Suppressor macrophage treated with lipopolysaccharide for 1 hour (primary cell): ENCODE data around the gene THEM5.
A peak's percentile ranks its signal among the peaks of the same experiment; 100 is the strongest.

Experiments used
- DNase-seq, 3 donors: peaks; one replicate each; pipeline ENCODE4 v3.0.0-alpha.2; 2020 to 2022

The THEM5 gene

GRCh38 chr1:151838222-151839081 lies 15.1 kb downstream of the THEM5 start:
- DNase-seq, result peak in 2 of 3 donors; percentile 46 to 74

DNA sequence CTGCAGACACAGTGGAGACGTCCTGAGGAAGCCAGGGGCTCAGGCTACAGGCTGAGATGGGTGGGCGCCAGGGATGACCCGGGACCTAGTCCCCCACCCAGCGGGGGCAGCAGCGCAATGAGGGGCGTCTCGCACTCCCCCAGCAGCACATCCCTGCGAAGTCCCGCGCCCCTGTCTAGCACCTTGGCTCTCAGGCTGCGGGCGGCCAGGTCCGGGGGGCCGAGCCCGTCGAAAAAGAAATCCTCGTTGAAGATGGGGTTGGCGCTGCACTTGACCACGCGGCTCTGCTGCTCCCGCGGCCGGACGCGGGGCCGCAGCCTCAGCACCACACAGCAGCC lies 15.7 kb downstream of the THEM5 start:
- no peak for DNase-seq

GRCh38 chr1:151837197-151837596 lies 16.3 kb downstream of the THEM5 start:
- DNase-seq, result no peak

DNA sequence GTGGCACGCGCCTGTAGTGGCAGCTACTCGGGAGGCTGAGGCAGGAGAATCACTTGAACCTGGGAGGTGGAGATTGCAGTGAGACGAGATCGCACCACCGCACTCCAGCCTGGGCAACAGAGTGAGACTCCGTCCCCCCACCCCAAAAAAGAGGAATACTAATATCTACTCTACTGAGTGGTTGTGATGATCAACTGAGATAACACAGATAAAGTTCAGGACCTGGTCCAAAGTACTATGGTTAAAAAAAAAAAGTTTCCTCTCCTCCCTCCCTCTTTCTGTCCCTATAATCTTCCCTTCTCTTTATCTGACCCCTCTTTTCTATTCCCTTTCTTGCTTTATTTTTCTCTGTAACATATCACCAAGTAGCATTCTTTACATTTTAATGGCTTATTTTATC lies 17.9 kb downstream of the THEM5 start:
- DNase-seq, result no peak

GRCh38 chr1:151834239-151834638 lies 19.3 kb downstream of the THEM5 start:
- peak in 2 of 3 donors; percentile 39 to 41 for DNase-seq

- no peak for DNase-seq
These were observed 20.2 kb downstream of the THEM5 start for GRCh38 chr1:151833172-151833900.

- DNase-seq, result no peak
These were observed 21.1 kb downstream of the THEM5 start for GRCh38 chr1:151832318-151832980.

DNA sequence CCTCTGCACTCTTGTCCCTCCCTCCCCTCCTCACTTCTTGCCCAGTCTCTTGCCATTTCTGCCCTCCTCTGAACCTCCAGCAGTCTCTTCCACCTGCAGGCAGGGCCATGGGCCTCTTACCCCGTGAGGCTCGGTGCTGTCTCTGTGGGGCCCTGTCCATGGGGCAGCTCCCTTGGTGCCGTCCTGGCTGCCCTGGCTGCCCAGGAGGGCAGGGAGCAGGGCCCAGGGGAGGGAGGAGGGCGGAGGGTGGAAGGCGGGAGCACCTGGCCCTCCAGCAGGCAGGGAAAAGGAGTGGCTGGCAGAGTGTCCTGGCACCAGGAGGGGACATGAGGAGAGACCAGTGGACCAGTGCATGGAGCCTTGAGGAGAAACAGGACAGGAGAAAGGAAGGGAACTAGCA lies 21.9 kb downstream of the THEM5 start, which contains the start of gene RORC:
Gene RORC (minus strand): TSS at position 198 of the 400 bp plus-strand sequence. CDS start 38 bp downstream, at position 160.
- DNase-seq, result no peak

- no peak for DNase-seq
These were observed 22.3 kb downstream of the THEM5 start for GRCh38 chr1:151831256-151831591.

DNA sequence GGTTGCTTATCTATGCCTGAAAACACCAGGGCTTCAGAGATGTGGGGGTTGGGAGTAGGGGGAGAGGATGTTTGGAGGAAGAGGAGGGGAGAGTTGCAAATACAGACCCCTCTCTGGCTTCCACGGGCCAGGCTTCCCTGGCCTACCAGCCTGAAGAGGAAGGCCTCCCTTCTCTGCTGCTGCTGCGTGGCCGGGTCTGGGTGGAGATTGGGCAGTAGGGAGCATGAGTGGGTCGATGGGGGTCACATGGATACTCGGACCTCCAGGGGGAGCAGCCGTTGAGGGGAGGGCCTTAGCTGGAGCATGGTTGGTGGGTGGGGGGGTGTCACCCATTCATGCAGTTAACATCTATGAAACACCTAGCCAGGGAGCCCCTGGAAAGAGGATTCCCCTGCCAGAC lies 23.5 kb downstream of the THEM5 start:
- no peak for DNase-seq

GRCh38 chr1:151829352-151830046 lies 24.0 kb downstream of the THEM5 start:
- DNase-seq, result no peak

GRCh38 chr1:151828921-151829320 lies 24.6 kb downstream of the THEM5 start:
- DNase-seq, result peak; percentile 53 to 67 (median 58)

DNA sequence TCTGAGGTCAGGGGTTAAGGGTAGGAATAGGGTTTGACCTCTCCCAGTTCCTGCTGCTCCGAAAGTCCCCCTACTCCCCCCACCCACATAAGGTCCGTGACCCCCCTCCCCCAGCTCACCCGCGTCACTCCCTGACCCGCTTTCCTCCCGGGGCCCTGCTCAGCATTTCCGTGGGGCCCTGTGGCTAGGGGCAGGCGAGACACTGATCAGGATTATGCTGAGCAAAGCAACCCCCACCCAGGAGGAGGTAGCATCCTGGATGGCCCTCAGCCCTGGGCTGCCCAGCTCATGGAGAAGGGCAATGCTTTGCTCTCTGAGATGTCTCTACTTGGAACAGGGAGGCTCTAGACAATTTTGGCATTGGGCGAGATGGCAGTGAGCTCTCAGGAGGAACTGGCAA lies 25.7 kb downstream of the THEM5 start:
- peak in 1 of 3 donors; percentile 36 for DNase-seq

DNA sequence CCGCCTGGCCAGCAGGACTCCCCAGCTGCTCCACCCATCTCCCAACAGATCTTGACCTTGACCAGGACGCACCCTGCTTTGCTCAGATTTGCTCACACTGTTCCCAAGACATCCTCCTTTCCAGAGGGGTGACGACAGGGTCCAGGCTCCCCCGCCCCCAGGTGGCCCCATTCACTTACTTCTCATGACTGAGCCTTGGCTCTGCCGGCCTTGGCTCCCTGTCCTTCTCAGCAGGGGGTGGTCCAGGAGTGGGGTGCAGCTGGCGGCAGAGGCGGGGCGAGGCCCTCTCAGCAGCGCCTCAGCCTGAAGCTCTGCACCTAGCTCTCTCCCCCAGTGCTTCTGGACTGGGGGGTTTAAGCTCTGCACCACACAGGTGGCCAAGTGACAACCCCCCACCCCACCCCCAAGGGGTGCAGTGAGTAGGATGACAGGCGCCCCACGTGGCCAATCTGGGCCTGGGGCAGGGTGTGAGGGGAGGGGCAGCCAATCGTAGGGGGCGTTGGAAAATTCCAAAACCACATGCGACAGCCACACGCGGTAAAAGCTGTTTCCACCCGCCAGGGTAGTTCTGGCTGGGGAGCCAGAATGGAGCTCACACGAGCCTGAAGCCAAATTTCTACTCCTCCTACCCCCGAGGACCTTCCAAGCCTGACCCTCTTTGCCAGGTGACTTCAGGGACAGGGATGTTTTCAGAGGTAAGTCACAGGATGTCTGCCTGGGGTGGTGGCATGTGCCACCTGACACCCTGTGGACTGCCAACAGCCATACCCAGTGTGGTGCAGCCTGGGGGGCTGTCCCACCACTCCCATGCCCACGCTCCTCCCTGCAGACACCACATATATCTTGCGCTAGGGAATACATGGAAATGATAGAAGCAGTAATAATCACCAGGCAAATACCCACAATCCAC lies 27.5 kb downstream of the THEM5 start:
- no peak for DNase-seq

DNA sequence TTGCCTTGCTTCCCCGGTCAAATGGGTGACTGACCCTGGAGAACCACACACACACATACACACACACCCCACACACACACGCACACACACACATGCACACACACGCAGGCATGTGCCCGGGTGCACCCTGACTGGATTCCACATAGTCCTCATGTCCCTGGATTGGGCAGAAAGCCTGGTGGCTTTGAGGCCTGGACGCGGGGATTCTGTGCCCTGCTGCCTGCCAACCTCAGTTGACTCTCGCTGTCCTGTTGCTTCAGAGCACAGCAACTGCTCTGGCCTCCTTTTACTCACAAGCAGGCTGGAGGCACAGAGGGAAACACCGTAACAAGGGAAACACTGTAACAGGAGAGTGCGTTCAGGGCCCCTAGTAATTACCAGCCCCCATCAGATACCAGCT lies 28.3 kb downstream of the THEM5 start:
- no peak for DNase-seq

DNA sequence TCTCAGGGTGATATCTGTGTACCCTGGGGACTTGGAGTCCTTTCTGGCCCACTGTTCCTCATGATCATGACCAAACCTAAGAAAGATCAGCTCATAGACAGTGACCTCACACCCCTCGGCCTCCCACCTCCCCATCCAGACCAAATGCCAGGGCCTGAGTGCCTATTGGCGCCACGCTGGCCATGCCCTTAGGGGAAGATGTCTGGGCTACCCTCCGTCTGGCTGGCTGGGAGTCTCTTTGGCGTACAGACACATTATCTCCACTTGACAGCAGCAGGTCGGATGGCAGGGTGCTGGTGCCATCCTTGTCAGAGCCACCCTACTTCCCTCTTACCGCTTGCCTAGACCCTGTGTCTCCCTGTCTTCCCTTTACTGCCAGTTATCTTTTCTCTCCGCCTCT lies 30.3 kb downstream of the THEM5 start:
- DNase-seq, result no peak

DNA sequence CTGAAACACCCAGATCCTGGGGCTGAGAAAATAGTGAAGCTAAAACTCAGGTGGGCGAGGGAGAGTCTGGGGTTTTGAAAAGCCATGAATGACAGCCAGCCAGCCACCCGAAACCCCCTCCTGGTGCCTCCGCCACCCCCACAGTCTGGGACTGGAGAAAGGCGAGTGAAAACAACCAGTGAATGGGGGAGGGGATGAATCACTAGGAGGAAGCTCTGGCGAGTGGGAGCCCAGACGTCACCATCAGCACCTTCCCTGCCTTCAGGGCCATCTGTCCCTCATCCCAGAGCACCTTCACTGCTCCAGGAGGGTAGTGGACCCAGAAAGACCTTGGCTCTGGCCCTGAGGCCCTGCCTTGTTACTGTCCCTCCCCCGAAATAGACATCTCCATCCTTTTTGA lies 31.1 kb downstream of the THEM5 start:
- DNase-seq, result peak; percentile 79 to 86 (median 82)

DNA sequence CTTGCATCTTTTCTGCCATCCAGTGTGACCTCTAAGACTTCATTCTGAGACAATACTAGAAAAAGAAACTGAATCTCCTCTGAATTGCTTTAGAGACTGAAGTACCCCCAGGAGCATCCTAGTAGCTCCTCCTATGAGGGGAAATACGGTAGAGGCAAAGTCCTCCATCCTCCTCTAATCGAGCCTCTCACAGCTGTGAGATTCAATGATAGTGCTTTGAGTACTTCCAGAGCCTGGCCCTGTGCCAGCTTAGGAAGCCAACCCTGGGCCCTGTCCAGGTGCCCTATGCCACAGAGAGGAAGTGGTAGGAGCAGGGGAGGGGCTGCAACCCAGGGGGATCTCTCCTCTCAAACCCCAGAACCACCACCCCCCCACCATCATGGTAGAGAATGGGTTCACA lies 32.6 kb downstream of the THEM5 start:
- DNase-seq, result no peak

DNA sequence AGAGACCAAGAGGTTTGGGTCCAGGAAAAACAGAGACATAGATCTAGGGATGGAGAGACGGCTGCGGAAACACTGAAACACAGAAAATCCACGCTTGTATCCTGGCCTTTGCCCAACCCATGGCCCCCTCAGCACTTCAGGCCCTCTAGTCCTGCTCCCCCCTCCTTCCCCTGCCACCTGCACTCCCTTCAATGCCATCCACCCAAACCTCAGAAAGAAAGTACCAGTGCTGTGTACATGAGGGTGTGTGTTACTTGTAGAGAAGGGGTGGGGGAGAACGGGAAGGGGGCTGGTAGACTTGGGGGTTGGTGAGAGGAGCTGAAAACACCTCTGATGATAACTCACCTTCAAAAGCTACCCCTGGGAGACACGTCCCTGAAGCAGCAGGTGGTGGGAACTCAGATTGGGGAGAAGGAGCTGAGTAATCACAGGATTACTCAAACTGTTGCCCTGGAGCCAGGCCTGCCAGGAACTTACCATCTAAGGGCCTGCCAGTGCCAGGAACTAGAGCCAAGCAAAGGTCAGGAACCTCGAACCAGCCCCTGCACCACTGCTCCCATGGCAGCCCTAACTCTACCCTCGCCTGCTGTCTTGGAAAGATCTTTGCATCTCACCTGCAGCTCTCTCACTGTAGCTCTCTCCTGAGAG lies 33.4 kb downstream of the THEM5 start:
- peak in 1 of 3 donors; percentile 49 for DNase-seq

DNA sequence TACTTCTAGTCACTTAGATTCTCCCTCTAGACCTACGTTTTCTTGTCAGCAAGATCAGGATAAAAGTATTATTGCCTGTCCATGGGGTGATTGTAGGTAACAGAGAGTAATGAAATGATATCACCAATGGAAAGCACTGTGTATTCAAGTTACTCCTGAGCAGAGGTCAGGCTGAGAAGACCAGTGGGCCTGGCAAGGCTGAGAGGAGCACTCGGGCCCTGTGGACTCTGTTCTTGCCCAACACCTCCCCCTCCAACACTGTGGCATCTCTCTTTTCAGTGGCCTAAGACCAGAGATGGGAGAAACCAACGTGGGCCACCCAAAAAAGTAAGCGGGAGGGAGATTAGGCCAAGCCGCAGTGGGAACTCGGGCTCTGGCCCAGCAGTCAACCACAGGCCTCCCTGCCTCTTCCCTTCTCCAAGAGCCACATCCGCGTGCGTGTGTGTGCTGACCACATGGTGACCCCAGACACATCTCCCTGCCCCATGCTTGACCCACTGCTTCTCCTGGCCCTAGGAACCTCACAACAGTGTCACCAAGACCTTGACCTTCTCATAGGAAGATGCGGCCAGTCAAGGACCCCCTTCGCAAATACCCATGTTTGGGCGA lies 34.2 kb downstream of the THEM5 start:
- DNase-seq, result no peak

DNA sequence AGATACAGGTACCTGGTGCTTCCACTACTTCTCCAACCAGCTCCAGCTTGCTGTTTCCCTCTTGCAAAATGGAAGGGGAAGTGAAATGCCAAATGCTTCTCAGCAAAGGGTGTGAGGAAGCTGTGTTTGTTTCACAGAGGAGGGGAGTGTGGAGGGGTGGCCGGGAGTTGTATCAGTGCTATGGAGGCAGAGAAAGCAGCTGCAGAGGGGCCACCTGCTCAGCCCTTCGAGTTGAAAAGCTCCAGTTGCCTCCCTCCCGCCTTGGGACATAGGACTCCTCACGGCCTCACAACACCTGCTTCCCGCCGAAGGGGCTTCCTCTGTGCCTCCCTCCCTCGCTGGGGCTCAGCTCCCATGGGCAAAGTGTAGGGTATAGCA lies 36.2 kb downstream of the THEM5 start:
- peak; percentile 40 to 58 (median 50) for DNase-seq
